WI38 (cell line): ENCODE measurements around the gene KLHL26.

Experiments
- H3K4me3 ChIP-seq: 2 replicates; pipeline ENCODE4 v1.5.1; 2011; ENCODE audit warnings: low read depth, mild to moderate bottlenecking, control low read depth, low read length
- CTCF ChIP-seq: IDR thresholded peaks from 2 replicates; pipeline ENCODE4 v1.5.1; 2012; ENCODE audit warnings: low read depth, mild to moderate bottlenecking, control low read depth, low read length

KLHL26 gene

GRCh38 chr19:18626906-18627305, 9.9 kb upstream of the KLHL26 start:
- no peak overlapping the region for H3K4me3 ChIP-seq
- no peak for TF ChIP-seq CTCF

GRCh38 chr19:18629166-18630088, 7.4 kb upstream of the KLHL26 start:
- TF ChIP-seq CTCF: no peak
- no peak overlapping the region for H3K4me3 ChIP-seq

- no peak for TF ChIP-seq CTCF
- no peak overlapping the region for H3K4me3 ChIP-seq
These were observed 3.5 kb upstream of the KLHL26 start for GRCh38 chr19:18633321-18633720.

GRCh38 chr19:18634612-18635297, 2.1 kb upstream of the KLHL26 start:
- no peak for TF ChIP-seq CTCF
- no peak overlapping the region for H3K4me3 ChIP-seq

GRCh38 chr19:18635831-18636182, 1.0 kb upstream of the KLHL26 start:
- no peak for TF ChIP-seq CTCF
- no peak overlapping the region for H3K4me3 ChIP-seq

- no peak for TF ChIP-seq CTCF
- H3K4me3 ChIP-seq: peak overlapping the region; percentile 95
These were observed 452 bp upstream of the KLHL26 start for GRCh38 chr19:18636183-18636968.
